ENCODE measurements around the gene ERF. TPM values are rescaled to one million over a fixed set of nuclear protein-coding genes. Genes with fewer than 3 reads are reported as not detected.

The ERF gene
- total RNA-seq, 1 donor from 2014 or later = 75.3 TPM

DNA sequence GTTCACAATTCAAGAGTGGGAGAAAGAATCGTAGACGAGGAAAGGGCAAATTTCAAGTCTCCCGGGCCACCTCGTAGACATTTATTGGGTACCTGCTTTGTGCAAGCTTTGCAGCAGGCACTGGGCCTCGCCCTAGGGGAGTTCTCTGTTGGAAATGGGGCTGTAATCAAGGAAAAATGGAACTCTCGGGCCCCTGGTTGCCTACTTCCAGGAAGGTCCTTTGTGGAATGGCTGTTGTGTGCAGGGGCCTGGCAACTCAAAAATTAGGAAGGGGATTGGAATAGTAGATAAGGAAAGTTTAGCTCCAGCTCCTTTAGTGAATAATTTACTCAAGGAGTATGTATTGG lies 34.2 kb downstream of the ERF start:
- no peak for DNase-seq (ENCODE audit: extremely low spot score, unreplicated experiment)

DNA sequence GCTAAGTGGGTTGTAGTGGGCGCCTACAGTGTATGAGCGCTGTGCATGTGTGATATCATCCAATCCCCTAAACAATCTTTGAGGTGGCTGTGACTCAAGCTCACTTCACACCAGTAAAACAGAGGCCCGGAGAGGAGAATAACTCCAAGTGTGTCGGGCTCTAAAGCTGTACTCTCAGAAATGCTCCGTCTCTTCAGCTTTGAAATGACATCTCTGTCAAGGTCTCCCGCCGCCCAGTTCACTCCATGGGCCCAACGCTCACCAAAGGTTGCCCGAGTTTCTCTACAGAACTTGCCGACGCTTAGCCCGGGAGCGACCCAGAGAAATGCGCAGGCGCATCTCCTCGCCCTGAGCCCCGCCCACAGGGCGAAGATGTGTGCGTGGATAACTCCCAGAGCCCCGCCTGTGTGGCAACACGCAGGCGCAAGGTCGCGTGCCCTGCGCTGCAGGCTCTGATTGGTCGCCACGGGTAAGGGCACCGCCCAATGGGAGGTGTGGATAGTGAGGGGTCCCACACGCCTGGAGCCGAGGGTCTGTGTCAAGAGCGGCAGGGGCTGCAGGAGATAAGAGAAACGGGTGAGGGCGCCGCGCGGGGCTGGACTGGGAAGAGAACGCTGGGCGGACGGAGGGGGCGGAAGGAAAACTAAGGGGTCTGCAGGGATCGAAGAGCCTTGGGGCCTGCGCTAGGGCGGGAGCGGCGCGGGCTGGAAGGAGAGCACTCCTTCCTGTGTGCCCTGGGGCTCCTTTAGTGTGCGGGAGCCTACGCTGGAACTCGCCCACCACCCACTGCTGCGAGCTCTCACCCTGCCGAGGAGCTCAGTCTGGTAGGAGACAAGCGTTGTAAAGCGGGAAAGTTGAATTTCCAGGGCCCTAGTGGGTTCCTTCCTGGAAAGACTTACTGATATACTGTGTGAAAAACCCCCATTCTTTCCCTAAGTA lies 34.8 kb downstream of the ERF start, which contains the start of gene ZNF526:
TSS of gene ZNF526 (plus strand) at position 501 of the 939 bp plus-strand sequence. CDS start 4,092 bp downstream, outside the sequence.
- no peaks in the 10 kb centered on the region for H3K27me3 Mint-ChIP-seq (ENCODE audit: unreplicated experiment)
- peaks cover 2% of the 10 kb centered on the region for H3K36me3 Mint-ChIP-seq (ENCODE audit: unreplicated experiment)
- H3K4me3 Mint-ChIP-seq (ENCODE audit: unreplicated experiment) = peak within 1 kb of the TSS; percentile 100
- peak within 1 kb of the TSS; percentile 95 for H3K27ac Mint-ChIP-seq (ENCODE audit: unreplicated experiment)
- TF ChIP-seq CTCF (IDR thresholded peaks at IDR 0.05) = no peak
- DNase-seq (ENCODE audit: extremely low spot score, unreplicated experiment) = peak; percentile 99
- no peaks in the 10 kb centered on the region for H3K9me3 Mint-ChIP-seq (ENCODE audit: unreplicated experiment)
- H3K4me1 Mint-ChIP-seq (ENCODE audit: unreplicated experiment) = peaks cover 48% of the 10 kb centered on the region

More for the DNA sequence above, 34.2 kb downstream of the ERF start:
- Mint-ChIP-seq H3K4me1 (ENCODE audit: unreplicated experiment) (peaks cover 43% of the 10 kb centered on the region), H3K9me3 (ENCODE audit: unreplicated experiment) (no peaks in the 10 kb centered on the region), H3K36me3 (ENCODE audit: unreplicated experiment) (peaks cover 2% of the 10 kb centered on the region), H3K27me3 (ENCODE audit: unreplicated experiment) (no peaks in the 10 kb centered on the region), H3K4me3 (ENCODE audit: unreplicated experiment) (peak overlapping the region; percentile 100), H3K27ac (ENCODE audit: unreplicated experiment) (peak overlapping the region; percentile 95)
- no peak for TF ChIP-seq CTCF (IDR thresholded peaks at IDR 0.05)

DNA sequence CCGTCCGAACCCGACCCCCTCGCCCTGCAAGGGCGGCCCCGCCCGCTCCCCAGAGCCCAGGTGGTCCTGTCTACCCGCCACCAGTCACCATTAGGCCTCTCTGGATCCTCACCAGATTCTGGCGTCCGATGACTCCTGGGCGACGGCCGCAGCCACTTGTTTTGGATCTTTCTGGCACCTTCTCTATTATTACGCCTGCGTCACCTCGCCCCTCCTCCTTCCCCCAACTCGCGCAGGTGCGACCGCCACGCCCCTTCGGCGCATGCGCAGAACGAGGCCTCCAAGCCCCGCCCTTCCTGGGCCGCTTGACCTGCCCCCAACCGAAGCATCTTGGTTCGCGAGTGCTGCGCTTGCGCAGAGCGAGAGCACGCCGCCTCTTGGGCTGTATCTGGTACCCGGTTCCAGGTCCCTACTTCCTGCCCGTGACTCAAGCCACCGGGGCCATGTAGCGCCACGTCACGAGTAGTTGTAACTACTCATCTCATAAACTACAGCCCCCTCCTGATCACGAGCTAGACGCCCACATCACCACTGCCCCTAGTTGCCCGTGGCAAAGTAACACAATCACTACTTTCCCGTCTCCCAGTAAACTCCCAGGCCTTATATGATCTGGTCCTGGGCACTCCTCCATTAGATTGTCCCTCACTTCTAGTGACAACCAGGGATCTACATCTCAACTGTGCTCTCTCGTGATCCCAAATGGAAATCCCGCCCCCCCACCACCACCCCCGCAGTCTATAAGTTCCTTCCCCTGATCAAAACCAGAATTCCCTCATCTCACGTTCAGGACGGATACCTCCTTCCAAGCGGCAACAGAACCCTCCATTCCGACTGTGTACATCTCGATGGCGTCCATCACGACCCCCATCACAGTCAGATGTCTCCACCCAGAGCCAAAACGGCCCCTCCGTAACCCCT lies 37.1 kb downstream of the ERF start, which contains the start of gene DEDD2:
TSS of gene DEDD2 (minus strand) at position 158 of the 918 bp plus-strand sequence. CDS start 670 bp downstream, outside the sequence.
- Mint-ChIP-seq H3K36me3 (ENCODE audit: unreplicated experiment) (peaks cover 10% of the 10 kb centered on the region), H3K4me3 (ENCODE audit: unreplicated experiment) (peak within 1 kb of the TSS; percentile 91), H3K27ac (ENCODE audit: unreplicated experiment) (peak within 1 kb of the TSS; percentile 95), H3K27me3 (ENCODE audit: unreplicated experiment) (no peaks in the 10 kb centered on the region), H3K4me1 (ENCODE audit: unreplicated experiment) (peaks cover 50% of the 10 kb centered on the region), H3K9me3 (ENCODE audit: unreplicated experiment) (no peaks in the 10 kb centered on the region)
- DNase-seq (ENCODE audit: extremely low spot score, unreplicated experiment) = peak; percentile 99
- TF ChIP-seq CTCF (IDR thresholded peaks at IDR 0.05) = no peak

DNA sequence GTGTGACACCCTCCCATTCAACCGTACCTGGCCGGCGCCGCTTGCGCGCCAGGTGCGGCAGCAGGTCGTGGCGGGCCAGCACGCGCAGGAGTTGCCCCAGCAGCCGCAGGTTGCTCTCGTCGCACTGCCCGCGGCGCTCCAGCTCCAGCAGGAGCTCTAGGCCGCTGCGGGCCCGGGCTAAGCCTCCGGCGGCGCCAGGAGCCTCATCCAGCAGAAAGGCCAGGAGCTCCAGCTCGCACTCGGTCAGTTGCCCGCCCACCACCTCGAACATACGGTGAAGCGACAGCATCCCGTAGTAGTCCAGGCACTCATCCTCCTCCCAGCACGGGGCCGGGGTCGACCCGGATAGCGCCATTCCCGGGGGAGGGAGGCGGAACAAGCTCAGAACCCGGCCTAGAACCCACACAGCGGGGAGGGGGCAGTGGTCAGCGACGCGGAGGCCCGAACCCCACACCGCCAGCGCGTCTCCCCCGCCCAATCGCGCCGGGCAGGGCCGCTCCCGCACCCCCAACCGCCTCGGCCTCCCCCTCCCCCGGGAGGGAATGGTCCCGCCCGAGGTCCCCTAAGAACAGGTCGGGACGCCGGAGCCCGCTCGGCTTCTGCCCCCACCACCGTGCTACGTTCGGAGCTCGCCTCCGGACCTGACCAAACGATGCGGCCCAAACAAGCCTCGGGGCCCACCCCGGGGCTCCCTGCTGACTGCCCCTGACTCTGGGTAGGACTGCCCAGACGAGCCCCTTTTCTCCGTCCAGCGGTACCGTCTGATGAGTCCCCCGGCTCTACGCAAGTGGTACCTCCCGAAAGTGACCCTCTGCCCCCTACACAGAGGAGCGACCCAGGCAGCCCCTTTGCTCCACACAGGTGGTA lies 38.0 kb downstream of the ERF start:
- Mint-ChIP-seq H3K4me3 (ENCODE audit: unreplicated experiment) (peak overlapping the region; percentile 91), H3K4me1 (ENCODE audit: unreplicated experiment) (peaks cover 50% of the 10 kb centered on the region), H3K9me3 (ENCODE audit: unreplicated experiment) (no peaks in the 10 kb centered on the region), H3K27me3 (ENCODE audit: unreplicated experiment) (no peaks in the 10 kb centered on the region), H3K27ac (ENCODE audit: unreplicated experiment) (peak overlapping the region; percentile 95), H3K36me3 (ENCODE audit: unreplicated experiment) (peaks cover 11% of the 10 kb centered on the region)
- DNase-seq (ENCODE audit: extremely low spot score, unreplicated experiment) = no peak
- TF ChIP-seq CTCF (IDR thresholded peaks at IDR 0.05) = no peak

All from osteocyte (in vitro differentiated cells).